Spleen (tissue), 11 donors: ENCODE measurements around the gene S100A6. TPM values are rescaled to one million over a fixed set of nuclear protein-coding genes. Genes with fewer than 3 reads are reported as not detected.

ENCODE experiments used
- DNase-seq: peaks from one replicate; pipeline ENCODE4 v3.0.0-alpha.2; 2020
- H3K27ac ChIP-seq, 8 donors: fragments of 200-600 bp; sonication (generic) in 7 of 8; 1 replicate in 4 of 8; 2 replicates in 4 of 8; pipeline versions ENCODE4 v1.5.0 to v1.8.0; 2016 to 2021; ENCODE audit warnings: inconsistent platforms in 4 of 8, mild to moderate bottlenecking in 4 of 8, moderate library complexity in 1 of 8
- H3K27me3 ChIP-seq, 7 donors: fragments of 200-600 bp; sonication (generic) in 6 of 7; replicated peaks in 1 of 7; 1 replicate in 4 of 7; 2 replicates in 3 of 7; pipeline versions ENCODE4 v1.5.0 to v1.8.0; 2016 to 2021; ENCODE audit warnings: inconsistent platforms in 3 of 7, mild to moderate bottlenecking in 1 of 7
- H3K36me3 ChIP-seq, 6 donors: fragments of 200-600 bp; sonication (generic) in 5 of 6; 1 replicate in 4 of 6; 2 replicates in 2 of 6; pipeline versions ENCODE4 v1.5.0 to v1.8.0; 2016 to 2021; ENCODE audit warnings: inconsistent platforms in 2 of 6
- H3K4me1 ChIP-seq, 6 donors: fragments of 200-600 bp; sonication (generic) in 5 of 6; 1 replicate in 3 of 6; 2 replicates in 3 of 6; pipeline versions ENCODE4 v1.5.0 to v1.8.0; 2016 to 2021; ENCODE audit warnings: inconsistent platforms in 3 of 6
- H3K4me3 ChIP-seq, 8 donors: fragments of 200-600 bp; sonication (generic) in 7 of 8; 1 replicate in 4 of 8; 2 replicates in 4 of 8; pipeline versions ENCODE4 v1.5.0 to v1.8.0; 2016 to 2021; ENCODE audit warnings: inconsistent platforms in 4 of 8, mild to moderate bottlenecking in 4 of 8, moderate library complexity in 2 of 8
- H3K9me3 ChIP-seq, 8 donors: fragments of 200-600 bp; sonication (generic) in 7 of 8; 1 replicate in 4 of 8; 2 replicates in 4 of 8; pipeline versions ENCODE4 v1.5.0 to v1.8.0; 2016 to 2021; ENCODE audit warnings: inconsistent platforms in 4 of 8
- CTCF ChIP-seq, 11 experiments: fragments of 200-600 bp in 7 of 11; fragments of 450-650 bp in 4 of 11; sonication (generic) in 4 of 11; IDR thresholded peaks in 8 of 11; conservative IDR thresholded peaks in 3 of 11; 1 replicate in 7 of 11; 2 replicates in 4 of 11; pipeline versions ENCODE4 v1.4.0 to v1.8.0; 2016 to 2021; ENCODE audit warnings: antibody characterized with exemption in 11 of 11, inconsistent platforms in 4 of 11, mild to moderate bottlenecking in 1 of 11
- POLR2A ChIP-seq, 3 donors: fragments of 450-650 bp; IDR thresholded peaks; one replicate each; pipeline ENCODE4 v1.5.1; 2017; ENCODE audit warnings: antibody characterized with exemption in 3 of 3, mild to moderate bottlenecking in 1 of 3
- POLR2AphosphoS5 ChIP-seq, 3 donors: sonication (generic); formaldehyde crosslinking; IDR thresholded peaks; one replicate each; pipeline ENCODE4 v1.5.1; 2017; ENCODE audit warnings: antibody characterized with exemption in 3 of 3
- WGBS, 5 donors: extraction: QIAGEN DNeasy Blood & Tissue Kit in 3 of 5; methylation state at CpG; one replicate each; pipeline versions ENCODE4 v1.1.5 to v1.1.7; 2013 to 2018; 5-methylcytosine and 5-hydroxymethylcytosine counted together
- intact Hi-C: fragments of 100-400 bp; cut with DNase I; formaldehyde crosslinking; loops from one replicate; pipeline ENCODE4 v1.15.0; 2023; ENCODE audit warnings: low total_unique reads
- polyA plus RNA-seq, 3 donors: library from polyadenylated mRNA; stranded (reverse); fragments of 200-250 nt; gene quantifications; one replicate each; pipeline ENCODE4 v1.2.1, GENCODE V29; 2013
- total RNA-seq, 7 donors: library from RNA; depleted of rRNA in 3 of 7; stranded (reverse); fragments of >200 nt in 3 of 7; fragmentation: NEBNext Ultra II Directional in 4 of 7; extraction: Animal tissue kit (Norgen Biotek cat#: 25700) in 4 of 7; gene quantifications; one replicate each; pipeline versions ENCODE4 v1.1.0 to v1.2.1, GENCODE V29; 2016 to 2021
- donor health status: healthy with polysubstance abuse.
- donor health status: DM: no; HTN: no; CAD: no; lungs with moderate emphysema.
- donor health status: DM: no; HTN: no; CAD: no.
- donor health status: Bipolar disorder and iron deficiency.
- donor health status: healthy.
- donor health status: DM: no; HTN: no; CAD: no.
- donor health status: DM: yes; HTN: yes; CAD: no.

S100A6 gene
- total and polyA plus RNA-seq, 10 donors, result 121 to 779 (median 226) TPM

GRCh38 chr1:153498746-153499145 is 37.0 kb downstream of the S100A6 start:
- TF ChIP-seq CTCF (IDR thresholded peaks at IDR 0.05 in 8 of 11, conservative IDR thresholded peaks at IDR 0.05 in 3 of 11) (no peak), POLR2AphosphoS5 (IDR thresholded peaks at IDR 0.05) (no peak), POLR2A (IDR thresholded peaks at IDR 0.05) (no peak)
- WGBS, 5 donors, result 0 to 14% (median 8%) methylated on average over 2 of the region's 2 CpGs
- H3K27me3 ChIP-seq, result peaks cover 0 to 17% (median 0%) of the 10 kb centered on the region in 7 donors
- H3K4me3 ChIP-seq, result no peak overlapping the region
- no peaks in the 10 kb centered on the region for H3K36me3 ChIP-seq
- peaks cover 0 to 10% (median 5%) of the 10 kb centered on the region in 6 donors for H3K4me1 ChIP-seq
- intact Hi-C loops, result loop anchor here (5.0 kb wide), 1 partner anchor 146 kb away; no protein-coding TSS in a partner anchor
- no peak overlapping the region for H3K27ac ChIP-seq
- no peak for DNase-seq
- no peaks in the 10 kb centered on the region for H3K9me3 ChIP-seq

- peaks cover 0 to 25% (median 0%) of the 10 kb centered on the region in 7 donors for H3K27me3 ChIP-seq
- intact Hi-C loops, result loop anchor here (5.0 kb wide), 1 partner anchor 143 kb away; no protein-coding TSS in a partner anchor
- DNase-seq, result no peak
- no peaks in the 10 kb centered on the region for H3K36me3 ChIP-seq
- H3K27ac ChIP-seq, result no peak overlapping the region
- no peaks in the 10 kb centered on the region for H3K9me3 ChIP-seq
- H3K4me3 ChIP-seq, result no peak overlapping the region
- 57 to 81% (median 65%) methylated on average over 3 to 6 of the region's 6 CpGs for WGBS, 5 donors
- H3K4me1 ChIP-seq, result peaks cover 0 to 10% (median 5%) of the 10 kb centered on the region in 6 donors
- TF ChIP-seq POLR2A (IDR thresholded peaks at IDR 0.05) (no peak), POLR2AphosphoS5 (IDR thresholded peaks at IDR 0.05) (no peak), CTCF (IDR thresholded peaks at IDR 0.05 in 8 of 11, conservative IDR thresholded peaks at IDR 0.05 in 3 of 11) (no peak)
These were observed 40.3 kb downstream of the S100A6 start for GRCh38 chr1:153495536-153495935.

GRCh38 chr1:153494976-153495535 is 40.7 kb downstream of the S100A6 start:
- peaks cover 0 to 10% (median 5%) of the 10 kb centered on the region in 6 donors for H3K4me1 ChIP-seq
- peaks cover 0 to 25% (median 0%) of the 10 kb centered on the region in 7 donors for H3K27me3 ChIP-seq
- no peak overlapping the region for H3K27ac ChIP-seq
- H3K9me3 ChIP-seq, result no peaks in the 10 kb centered on the region
- no peaks in the 10 kb centered on the region for H3K36me3 ChIP-seq
- peak; percentile 92 for DNase-seq
- WGBS, 5 donors, result 30 to 46% (median 41%) methylated on average over 5 to 6 of the region's 6 CpGs
- H3K4me3 ChIP-seq, result no peak overlapping the region
- intact Hi-C loops, result loop anchor here (5.0 kb wide), 1 partner anchor 143 kb away; no protein-coding TSS in a partner anchor
- TF ChIP-seq CTCF (IDR thresholded peaks at IDR 0.05 in 8 of 11, conservative IDR thresholded peaks at IDR 0.05 in 3 of 11) (peak; percentile 71 to 96 (median 88)), POLR2A (IDR thresholded peaks at IDR 0.05) (no peak)

GRCh38 chr1:153493343-153493960 is 42.3 kb downstream of the S100A6 start:
- TF ChIP-seq CTCF (IDR thresholded peaks at IDR 0.05 in 8 of 11, conservative IDR thresholded peaks at IDR 0.05 in 3 of 11) (no peak), POLR2AphosphoS5 (IDR thresholded peaks at IDR 0.05) (no peak), POLR2A (IDR thresholded peaks at IDR 0.05) (no peak)
- no peaks in the 10 kb centered on the region for H3K36me3 ChIP-seq
- intact Hi-C loops, result no loop called here
- H3K4me3 ChIP-seq, result no peak overlapping the region
- DNase-seq, result no peak
- H3K27ac ChIP-seq, result no peak overlapping the region
- peaks cover 0 to 10% (median 5%) of the 10 kb centered on the region in 6 donors for H3K4me1 ChIP-seq
- H3K9me3 ChIP-seq, result no peaks in the 10 kb centered on the region
- peaks cover 0 to 20% (median 0%) of the 10 kb centered on the region in 7 donors for H3K27me3 ChIP-seq
- 72 to 86% (median 79%) methylated on average over 6 of the region's 6 CpGs for WGBS, 5 donors
